Stimulated activated CD8-positive, alpha-beta memory T cell treated with anti-CD3 and anti-CD28 coated beads, Interleukin-15, amount 100 ng/mL, for 48 hours (primary cell): ENCODE measurements around the gene ACTN4.

ENCODE experiments used
- DNase-seq, 2 donors: peaks; one replicate each; pipeline ENCODE4 v3.0.0-alpha.2; 2020; ENCODE audit warnings: low read depth in 2 of 2

Gene ACTN4

DNA sequence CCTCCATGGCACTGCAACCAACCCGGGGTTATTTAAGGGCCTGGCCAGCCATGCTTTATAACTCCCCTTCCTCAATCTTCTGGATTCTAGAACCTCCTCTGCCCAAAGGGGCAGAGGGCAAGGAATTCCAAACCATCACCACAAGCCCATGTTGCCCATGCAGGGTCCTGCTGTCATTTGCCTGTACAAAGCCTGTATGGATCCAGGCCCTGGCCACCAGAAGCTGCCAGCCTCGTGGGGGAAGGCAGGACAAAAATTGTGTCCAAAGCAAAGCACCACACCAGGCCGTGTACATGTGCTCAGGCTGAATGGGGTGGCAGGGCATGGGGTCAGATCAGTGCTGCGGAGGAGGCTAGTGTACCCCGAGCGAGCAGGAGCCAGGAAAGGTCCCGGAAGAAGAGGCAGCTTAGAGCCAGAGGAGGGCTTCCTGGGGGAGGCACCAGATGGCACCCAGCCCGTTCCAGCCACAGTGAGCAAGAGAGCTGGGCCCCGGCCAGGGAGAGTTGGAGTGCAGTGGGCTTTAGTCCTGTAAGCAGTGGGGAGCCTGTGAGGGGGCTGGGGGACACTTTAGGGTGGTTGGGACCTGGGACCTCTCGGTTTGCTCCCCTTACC, 61.1 kb downstream of the ACTN4 start:
- no peak for DNase-seq

DNA sequence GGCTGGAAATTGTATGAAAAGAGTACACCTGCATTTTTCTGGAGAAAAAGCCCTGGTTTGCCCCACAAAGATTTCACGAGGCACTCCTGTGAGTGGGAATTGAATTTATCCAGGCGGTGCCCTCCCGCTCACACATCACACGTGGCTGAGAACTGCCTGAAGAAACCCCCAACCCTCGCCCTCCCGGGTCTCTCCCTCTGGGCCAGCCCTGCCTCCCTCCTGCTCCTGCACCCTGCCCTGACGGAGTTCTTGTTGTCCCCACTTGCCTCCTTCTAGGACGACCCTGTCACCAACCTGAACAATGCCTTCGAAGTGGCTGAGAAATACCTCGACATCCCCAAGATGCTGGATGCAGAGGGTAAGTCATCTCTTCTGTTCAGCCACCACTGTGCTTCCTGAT, 61.7 kb downstream of the ACTN4 start:
- no peak for DNase-seq

DNA sequence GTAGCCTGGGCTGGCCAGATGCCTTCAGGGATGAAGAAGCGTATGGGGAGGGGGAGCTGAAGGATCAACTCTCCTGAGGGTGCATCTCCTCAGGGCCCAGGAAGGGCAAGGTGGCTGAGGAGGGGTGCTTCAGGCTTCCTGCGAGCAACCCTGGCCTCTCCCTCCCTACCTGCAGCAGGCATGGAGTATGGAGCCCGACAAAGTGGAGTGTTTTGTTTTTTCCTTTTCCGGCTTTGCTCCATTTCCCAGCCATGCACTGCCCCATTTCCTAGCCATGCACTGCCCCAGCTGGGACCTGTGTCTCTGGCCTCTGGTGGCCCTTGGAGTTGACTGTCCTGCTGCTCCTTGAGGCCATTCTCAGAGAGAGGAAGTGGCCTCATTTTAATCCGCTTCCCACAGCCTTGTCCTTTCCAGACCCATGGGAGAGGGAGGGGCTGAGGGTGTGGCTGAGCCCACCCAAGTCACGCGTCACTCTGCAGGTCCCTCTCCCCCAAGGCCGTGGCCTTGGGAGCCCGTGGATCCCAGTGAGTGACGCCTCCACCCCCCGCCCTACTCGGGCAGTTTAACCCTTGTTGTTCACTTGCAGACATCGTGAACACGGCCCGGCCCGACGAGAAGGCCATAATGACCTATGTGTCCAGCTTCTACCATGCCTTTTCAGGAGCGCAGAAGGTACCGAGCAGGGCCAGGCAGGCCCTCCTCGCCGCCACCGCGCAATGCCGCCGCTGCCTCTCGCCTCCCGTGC, 62.4 kb downstream of the ACTN4 start:
- DNase-seq: no peak

DNA sequence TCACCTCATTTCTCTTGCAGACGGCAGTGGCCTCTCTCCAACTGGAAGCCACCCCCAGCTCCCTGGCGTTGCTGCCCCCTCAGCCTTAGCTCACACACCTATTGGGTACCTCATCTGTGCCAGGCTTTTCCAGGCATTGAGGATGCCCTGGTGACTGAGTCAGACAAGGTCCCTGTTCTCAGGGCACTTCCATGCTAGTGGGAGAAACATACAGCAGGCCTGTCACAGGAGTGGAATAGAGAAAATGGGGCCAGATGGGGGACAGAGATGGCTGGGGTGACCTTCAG, 62.9 kb downstream of the ACTN4 start:
- DNase-seq: no peak

DNA sequence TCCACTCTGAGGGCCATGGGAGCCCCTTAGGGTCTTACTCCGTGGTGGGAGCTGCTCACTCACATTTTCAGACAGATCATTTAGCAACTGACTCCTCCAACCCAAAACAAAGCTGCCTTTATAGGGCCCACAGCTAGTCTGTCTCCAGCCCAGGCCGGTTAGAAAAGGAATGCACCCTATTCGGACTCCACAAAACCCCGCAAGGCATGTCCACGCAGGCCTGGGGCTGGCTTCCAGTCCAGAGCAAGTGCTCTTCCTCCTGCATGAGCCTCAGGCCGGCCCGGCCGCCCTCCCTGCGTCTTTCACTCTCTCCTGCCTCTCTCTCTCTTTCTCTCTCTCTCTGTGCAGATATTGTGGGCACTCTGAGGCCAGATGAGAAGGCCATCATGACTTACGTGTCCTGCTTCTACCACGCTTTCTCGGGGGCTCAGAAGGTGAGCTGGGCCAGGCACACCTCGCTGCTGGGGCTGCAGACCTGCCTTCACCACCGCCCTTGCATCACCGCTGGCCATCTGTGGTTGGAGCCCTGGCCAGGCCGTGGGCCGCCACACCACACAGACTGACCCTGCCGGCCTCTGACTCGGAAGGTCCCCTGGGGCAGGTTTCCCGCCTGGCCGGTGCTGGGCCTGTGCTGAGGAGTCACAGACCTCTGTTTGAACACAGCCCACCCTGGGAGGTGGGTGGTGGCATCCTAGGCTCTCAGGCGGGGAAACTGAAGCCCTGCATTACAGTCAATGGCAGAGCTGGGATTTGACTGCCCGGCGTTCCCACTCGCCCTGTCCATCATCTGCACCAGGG, 63.7 kb downstream of the ACTN4 start:
- DNase-seq: no peak

DNA sequence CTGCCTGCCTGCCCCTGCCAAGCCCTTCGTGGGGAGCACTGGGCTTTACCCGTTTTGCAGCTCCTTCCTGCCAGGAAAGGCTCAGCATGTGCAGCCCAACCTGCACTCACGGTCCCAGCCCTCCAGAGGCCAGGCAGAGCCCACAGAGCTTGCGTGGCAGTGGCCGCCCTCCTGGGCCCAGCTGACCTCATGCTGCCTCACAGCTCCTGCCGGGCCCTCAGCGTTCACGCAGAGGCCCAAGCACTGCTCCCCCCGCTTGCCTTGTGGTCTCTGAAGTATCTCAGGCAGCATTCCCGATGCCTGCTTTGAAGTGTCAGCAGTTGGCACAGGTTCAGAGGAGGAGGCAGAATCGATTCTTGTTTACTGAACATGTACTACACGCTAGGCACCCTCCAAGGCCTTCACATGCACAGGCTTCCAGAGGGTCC, 64.3 kb downstream of the ACTN4 start:
- no peak for DNase-seq

DNA sequence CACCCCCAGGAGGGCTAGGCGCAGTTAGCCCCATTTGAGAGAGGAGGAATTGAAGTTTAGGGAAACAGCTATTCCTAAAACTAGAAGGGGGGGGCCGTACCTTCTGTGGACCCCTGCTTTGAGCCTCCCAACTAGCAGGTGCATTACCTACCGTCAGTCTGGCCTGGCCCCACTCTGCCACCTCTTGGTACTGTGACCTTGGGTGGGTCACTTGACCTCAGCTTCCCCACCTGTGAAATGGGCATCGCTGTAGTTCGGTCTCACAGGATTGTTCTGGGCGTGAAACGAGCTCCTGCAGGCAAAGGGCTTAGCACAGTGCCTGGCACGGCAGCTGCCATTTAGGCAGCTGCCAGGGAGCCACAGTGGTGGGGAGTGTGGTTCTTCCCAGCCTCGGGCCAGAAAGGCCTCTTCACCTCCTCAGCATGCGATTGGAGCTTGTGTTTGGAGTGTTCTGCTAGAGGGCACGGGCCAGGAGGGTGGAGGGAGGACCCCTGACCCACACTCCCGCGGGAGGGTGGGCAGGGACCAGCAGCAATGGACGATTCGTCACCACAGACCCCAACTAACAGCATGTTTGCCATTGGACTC, 64.8 kb downstream of the ACTN4 start:
- DNase-seq: no peak

DNA sequence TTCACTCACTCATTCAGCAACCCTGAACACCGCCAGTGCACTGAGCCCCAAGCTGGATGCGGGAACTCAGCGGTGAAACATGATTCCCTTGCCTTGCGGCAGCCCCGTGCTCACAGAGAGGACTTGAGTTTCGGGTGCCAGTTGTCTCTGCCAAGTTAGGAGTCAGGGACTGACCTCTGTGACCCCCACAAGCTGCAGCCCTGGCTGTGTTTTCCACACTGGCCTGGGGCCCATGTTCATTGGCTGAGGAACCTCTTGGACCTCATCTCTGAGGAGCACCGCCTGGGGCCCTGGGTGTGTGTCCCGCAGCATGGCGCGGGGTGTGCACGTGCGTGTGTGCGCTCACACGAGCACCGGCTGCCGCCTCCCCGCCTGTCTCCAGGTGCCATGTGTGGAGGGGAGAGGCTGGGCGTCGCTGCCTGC, 65.8 kb downstream of the ACTN4 start:
- no peak for DNase-seq

DNA sequence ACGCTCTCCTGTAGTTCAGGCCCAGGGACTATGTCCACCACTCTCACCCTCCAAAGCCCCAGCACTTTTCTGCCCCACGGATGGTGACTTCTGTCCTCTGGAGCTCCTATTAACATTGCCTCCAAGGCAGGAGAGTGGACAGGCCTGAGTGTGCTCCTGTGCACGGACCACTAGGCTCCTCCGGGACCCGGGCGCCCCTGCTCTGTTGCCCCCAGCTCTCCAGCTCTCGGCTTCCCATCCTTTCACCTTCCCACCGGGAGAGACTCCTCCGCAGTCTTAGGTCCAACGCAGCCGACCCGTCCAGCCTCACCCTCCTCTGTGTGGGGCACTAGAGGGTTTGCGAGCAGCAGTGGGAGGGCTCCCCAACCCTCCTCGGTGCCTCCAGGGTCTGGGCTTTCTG, 66.4 kb downstream of the ACTN4 start:
- DNase-seq: no peak

DNA sequence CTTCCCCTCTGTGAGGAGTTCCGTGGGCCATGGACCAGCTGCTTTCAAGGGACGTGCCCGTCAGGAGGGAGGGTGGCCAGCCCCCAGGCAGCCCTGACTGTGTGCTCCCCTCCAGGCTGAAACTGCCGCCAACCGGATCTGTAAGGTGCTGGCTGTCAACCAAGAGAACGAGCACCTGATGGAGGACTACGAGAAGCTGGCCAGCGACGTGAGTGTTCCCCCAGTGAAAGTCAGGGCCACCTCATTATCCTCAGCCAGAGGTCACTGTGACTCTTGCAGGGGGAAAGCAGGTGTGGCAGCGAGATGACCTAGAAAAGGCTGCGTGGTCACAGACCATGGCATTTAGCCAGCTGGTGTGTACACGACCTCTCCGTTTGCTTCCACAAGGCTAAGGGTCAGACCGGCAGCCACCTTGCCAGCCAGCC, 66.9 kb downstream of the ACTN4 start:
- DNase-seq: no peak

DNA sequence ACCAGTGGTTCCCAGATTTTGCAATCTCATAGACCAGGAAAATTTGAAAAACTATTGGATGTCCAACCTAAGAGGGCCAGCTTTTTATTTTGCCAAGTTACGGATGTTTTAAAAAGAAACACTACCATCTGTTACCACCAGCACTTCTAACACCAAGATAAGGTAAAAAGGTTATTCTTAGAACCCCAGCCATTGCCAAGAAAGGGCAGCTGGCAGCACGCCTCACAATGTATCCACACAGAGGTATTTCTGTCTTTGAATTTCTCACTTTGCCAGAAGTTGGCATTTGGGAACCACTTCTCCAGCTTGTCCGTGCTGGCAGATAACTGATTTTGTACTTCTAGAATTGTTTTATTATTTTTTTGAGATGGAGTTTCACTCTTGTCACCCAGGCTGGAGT, 68.1 kb downstream of the ACTN4 start:
- DNase-seq: no peak

DNA sequence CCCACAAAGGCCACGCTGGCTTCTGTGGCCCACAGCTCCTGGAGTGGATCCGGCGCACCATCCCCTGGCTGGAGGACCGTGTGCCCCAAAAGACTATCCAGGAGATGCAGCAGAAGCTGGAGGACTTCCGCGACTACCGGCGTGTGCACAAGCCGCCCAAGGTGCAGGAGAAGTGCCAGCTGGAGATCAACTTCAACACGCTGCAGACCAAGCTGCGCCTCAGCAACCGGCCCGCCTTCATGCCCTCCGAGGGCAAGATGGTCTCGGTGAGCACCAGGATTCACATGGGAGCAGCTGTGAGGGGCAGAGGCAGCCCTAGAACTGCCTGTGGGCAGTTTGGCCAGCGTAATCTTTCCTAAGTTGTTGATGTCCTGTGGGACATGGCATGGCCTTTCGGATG, 69.6 kb downstream of the ACTN4 start:
- DNase-seq: no peak

DNA sequence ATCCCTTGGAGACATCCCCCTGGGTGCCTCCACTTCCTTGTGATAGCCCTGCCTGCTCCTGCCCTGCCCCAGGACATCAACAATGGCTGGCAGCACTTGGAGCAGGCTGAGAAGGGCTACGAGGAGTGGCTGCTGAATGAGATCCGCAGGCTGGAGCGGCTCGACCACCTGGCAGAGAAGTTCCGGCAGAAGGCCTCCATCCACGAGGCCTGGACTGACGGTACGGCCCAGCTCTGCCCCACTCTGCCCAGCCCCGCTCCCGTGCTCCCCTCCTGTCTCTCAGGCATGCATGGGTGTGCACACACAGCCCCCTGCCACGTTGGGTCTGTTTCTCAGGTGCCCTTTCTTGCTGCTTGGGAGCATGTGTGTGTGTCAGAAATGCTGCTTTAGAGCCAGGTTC, 70.4 kb downstream of the ACTN4 start:
- DNase-seq: no peak

DNA sequence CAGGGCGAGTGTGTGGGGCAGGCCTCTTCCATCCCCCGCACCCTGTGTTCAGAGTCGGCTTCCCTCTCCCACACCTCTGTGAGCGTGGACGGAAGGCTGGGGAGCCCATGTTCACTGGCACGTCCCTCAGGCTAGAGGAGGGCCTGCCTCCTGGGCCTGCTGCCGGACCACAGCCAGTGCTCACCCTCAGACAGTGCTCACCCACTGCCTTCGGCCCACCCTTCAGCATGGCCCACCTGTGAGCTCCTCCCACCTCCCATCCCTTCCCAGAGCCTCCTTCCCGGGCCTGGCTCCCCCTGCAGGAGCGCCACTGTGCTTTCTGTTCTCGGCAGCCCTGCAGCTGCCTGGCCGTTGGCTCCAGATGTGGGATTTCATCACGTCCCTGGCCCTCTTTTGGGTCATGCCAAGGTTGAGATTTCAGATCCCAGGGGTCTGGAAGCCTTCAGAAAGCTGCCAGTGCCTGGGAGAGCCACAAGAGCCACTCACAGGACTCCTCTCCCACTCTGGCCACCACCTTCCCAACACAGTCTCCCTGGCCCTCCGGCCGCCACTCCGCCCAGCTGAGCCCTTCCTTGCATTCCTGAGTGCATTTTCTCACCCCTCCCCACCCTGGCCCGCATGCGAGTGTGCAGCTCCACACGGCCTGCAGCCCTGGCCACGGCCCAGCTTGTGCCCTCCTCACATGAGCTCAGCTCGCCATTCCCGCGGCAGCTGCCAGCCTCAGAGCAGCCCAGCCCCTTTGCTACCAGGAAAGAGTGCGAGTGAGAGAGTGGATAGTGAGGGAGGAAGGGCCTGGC, 71.5 kb downstream of the ACTN4 start:
- DNase-seq: no peak

DNA sequence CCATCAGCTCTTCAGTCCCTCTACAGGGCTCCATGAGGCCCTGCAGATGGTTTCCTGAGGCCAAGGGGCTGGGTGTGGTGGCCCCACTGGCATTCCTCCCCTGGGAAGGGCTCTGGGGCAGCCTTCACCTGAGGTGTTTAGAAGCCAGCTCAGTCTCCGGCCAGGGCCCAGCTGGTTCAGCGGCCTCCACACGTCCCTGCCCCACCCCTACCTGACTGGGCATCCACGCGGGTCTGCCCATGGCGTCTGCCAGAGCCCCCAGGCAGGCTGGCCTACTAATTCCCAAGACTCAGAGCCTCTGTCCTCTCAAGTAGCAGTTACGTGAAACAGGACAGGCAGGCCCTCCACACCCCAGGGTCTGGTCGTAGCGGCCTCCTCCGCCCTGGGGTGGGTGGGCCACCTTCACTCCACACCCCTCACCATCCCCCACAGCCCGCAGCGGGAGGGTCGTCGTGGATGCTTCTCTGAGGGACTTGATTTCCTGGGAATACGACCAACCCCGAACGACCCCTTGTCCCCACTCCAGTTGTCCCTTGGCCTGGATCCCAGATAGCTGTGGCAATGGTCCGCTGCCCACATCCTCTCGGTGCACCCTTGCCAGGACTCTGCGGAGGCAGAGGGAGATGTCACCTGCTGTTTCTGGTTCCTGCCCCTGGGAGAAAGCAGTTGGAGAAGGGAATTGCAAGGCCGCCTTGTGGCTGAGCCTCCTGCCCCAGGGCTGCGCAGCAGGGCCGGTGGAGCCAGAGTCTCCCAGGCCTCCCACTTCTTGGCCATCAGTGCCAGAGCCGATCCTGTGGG, 72.5 kb downstream of the ACTN4 start:
- no peak for DNase-seq

DNA sequence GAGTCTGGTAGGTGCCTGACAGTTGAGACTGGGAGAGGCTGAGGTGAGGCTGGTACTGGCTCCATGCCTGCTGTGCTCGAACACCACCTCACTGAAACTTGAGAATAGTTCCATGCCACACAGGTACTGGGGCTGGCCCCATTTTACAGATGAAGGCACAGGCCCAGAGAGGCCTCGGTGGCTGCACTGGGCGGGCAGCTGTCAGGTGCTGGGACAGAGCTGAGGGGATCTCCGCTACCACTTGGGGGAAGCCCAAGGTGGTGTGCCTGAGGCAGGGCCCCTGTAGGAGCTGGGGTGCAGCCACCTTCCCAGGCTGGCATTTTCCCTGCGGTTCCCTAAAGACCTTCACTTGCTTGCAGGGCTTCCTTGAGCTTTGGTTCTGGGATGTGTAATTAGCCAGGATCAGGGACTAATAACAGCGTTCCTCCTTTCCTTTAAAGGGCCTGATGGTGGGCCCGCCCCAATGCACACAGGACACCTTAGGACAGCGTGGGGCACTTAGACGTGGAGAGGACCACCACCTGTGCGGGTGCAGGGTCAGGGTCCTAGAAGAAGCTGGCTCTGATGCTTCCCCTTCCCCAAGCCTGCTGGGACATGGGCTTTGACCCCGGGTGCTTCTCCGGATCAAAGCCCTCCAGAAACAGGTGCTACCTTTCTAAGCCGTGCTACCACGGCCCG, 73.2 kb downstream of the ACTN4 start:
- DNase-seq: no peak

DNA sequence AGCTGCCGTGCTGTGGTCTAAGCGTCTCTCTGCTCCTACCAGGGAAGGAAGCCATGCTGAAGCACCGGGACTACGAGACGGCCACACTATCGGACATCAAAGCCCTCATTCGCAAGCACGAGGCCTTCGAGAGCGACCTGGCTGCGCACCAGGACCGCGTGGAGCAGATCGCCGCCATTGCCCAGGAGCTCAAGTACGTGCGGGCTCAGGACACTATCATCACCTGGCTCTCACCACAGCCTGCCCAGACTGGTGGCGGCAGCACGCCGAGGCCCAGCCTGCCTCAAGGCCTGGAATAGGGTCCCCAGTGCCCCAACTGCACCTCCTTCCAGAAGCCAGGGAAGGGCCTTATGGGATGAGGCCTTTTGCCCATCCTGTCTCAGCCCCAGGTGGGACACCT, 74.0 kb downstream of the ACTN4 start:
- DNase-seq: no peak

DNA sequence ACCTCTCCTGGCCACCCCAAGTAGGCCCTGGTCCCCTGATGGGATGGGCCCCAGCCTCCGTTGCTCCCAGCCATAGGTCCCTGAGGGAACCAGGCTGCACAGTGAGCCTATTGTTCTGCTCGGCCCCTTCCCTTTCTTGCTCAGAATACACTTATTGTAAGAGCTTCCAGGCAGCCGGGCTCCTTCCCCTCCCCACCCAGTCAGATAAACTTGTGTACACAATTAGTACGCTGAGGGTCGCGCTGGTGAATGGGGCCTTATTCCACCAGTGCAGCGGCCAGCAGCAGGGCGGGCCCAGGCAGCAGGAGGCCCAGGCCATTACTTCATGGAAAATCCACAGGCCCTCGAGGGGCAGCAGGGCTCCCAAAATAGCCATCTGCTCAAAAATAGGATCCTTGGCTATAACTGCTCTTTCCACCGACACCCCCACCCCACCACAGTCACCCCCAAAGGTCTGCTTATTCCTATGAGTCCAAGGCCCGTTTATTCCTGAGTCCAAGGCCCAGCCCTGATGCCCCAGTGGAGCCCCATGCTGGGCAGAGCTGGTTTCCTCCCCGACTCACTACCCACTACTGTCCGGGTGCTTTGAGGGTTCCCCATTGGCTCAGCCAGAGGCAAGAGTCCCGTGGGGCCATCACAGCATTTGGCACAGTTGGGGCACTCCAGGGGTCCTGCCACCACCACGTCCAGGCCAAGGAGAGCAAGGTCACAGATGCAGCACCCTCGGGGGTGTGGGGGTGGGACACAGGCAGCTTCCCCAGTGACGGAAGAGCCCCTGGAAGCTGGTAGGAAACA, 74.7 kb downstream of the ACTN4 start:
- DNase-seq: no peak

DNA sequence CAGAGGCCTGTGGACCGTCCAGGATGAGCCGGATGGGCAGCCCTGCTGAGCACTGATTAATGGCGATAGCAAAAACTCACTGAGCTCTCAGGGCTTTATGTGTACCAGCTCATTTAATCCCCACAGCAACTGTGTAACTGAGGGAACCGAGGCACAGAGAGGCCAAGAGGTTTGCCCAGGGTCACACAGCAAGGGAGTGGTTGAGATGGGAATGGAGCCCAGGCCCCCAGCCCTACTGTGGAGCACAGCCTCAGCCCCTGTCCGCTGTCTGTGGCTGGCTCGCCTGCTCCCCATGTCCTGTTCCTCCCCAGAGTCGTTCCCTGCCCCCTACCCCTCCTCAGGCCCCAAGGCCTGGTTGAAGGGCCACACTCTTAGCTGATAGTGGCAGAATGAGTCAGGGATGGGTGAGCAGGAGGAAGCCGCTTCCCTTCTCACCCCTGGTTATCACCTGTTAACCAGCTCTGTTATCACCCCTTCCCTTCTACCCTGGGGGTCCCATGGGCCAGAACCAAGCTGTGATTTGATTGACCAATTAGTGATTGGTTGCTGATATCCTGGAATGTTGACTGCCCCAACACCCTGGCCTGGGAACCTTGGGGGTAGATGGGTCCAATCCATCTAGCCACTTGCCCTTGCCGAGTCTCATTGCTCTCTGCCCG, 75.6 kb downstream of the ACTN4 start:
- no peak for DNase-seq
